ENCODE measurements around the gene PACRG. TPM values are rescaled to one million over a fixed set of nuclear protein-coding genes. Genes with fewer than 3 reads are reported as not detected.

Gene PACRG
- total and polyA plus RNA-seq, 10 of the 15 experiments (the other 5 are each of a cell fraction or from before 2014, with no cell fraction given), result not detected

DNA sequence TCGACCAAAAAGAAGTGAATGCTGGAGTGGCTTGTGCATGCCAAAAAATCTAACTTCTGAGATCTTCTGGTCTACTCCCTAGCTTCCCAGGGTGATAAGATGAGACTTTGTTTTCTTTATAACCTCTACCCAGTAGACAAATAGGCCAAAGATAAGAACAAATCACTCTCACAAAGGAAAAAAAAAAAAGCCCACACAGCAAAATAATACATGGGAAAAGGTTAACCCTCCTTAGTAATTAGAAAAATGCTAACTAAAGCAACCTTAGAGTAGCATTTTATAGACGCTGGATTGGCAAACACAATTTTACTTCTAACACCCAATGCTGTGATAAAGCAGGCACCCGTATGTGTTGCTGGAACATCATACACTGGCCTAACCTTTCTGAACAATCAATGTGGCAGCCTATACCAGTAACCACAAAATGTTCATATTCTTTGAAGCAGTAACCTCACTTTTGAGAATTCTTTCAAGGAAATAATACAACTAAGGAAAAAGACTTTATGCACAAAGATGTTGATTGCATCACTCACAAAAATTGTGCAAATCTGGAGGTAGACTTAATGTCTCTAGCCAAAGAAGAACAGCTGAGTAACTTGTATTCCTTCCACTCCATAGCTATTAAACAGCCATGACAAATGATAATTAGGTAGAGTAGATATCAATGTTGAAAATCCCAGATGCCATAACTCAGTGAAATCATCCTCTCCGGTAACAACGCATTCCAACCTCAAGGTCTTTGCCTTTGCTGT lies 570.5 kb downstream of the PACRG start (continued):
- no peak for TF ChIP-seq ASH2L (IDR thresholded peaks at IDR 0.05; ENCODE audit: borderline replicate concordance, low read depth)
- TF ChIP-seq SPI1 (IDR thresholded peaks at IDR 0.05; ENCODE audit: borderline replicate concordance, insufficient read depth, low read depth, low read length), result no peak
- TF ChIP-seq NR2C2 (IDR thresholded peaks at IDR 0.05; ENCODE audit: borderline replicate concordance, control insufficient read depth, insufficient read length, low read depth), result no peak

DNA sequence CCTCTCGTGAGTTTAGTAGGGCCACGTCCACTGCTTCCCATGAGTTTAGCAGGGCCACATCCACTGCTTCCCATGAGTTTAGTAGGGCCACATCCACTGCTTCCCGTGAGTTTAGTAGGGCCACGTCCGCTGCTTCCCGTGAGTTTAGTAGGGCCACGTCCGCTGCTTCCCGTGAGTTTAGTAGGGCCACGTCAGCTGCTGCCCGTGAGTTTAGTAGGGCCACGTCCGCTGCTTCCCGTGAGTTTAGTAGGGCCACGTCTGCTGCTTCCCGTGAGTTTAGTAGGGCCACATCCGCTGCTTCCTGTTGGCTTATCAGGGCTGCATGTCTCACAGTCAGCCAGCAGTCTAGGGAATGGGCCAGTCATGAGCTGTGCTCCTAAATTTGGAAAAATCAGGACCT lies 573.1 kb downstream of the PACRG start:
- Histone ChIP-seq H3K4me2 (ENCODE audit: control insufficient read depth, insufficient read depth) (no peak overlapping the region), H2AFZ (ENCODE audit: control insufficient read depth, low read depth, low read length) (no peak overlapping the region), H3K27ac (ENCODE audit: control insufficient read depth, insufficient read depth) (no peak overlapping the region), H3K9ac (ENCODE audit: control insufficient read depth, insufficient read depth, low read length) (no peak overlapping the region), H4K20me1 (ENCODE audit: control insufficient read depth, insufficient read depth) (no peaks in the 10 kb centered on the region), H3K79me2 (ENCODE audit: control insufficient read depth, insufficient read depth, low read length) (no peaks in the 10 kb centered on the region), H3K4me1 (ENCODE audit: control insufficient read depth, insufficient read depth, low read length) (no peaks in the 10 kb centered on the region), H3K27me3 (replicated peaks in 1 of 2; ENCODE audit: control insufficient read depth in 2 of 2, insufficient read depth in 2 of 2, low read length in 1 of 2) (no peaks in the 10 kb centered on the region; a peak in 2 of 4 replicates), H3K9me3 (replicated peaks; ENCODE audit: control insufficient read depth, insufficient read depth, low read length) (no peaks in the 10 kb centered on the region), H3K4me3 (no peak overlapping the region), H3K36me3 (ENCODE audit: control insufficient read depth in 2 of 2, insufficient read depth in 2 of 2, low read length in 1 of 2) (no peaks in the 10 kb centered on the region)
- no peak for DNase-seq (ENCODE audit: low read depth, low spot score)
- no TSS peak for BruUV-seq (replicated peaks)
- POLR2A ChIA-PET, result no interaction called here
- no peak for ATAC-seq
- in situ Hi-C loops (cut with MboI), result no loop called here
- FAIRE-seq, result no peak
- RAD21 ChIA-PET (ENCODE audit: unreplicated experiment), result no interaction called here
- SMC1A ChIA-PET (ENCODE audit: uncharacterized antibody, unreplicated experiment), result no interaction called here
- 24% methylated on average over 13 of the region's 17 CpGs for WGBS (ENCODE audit: insufficient coverage, insufficient replicate concordance, low lambda C conversion rate, missing lambda C conversion rate)
- intact Hi-C loops (cut with micrococcal nuclease; ENCODE audit: unreplicated experiment), result no loop called here
- CTCF ChIA-PET, result no interaction called here
- no peak for TF ChIP-seq MYC (IDR thresholded peaks at IDR 0.05; ENCODE audit: insufficient read depth, insufficient read length, insufficient replicate concordance, low read length, severe bottlenecking)
- TF ChIP-seq RUNX3 (IDR thresholded peaks at IDR 0.05; ENCODE audit: low read length), result no peak
- TF ChIP-seq FOXM1 (IDR thresholded peaks at IDR 0.05; ENCODE audit: low read depth, low read length), result no peak
- TF ChIP-seq ZNF622 (IDR thresholded peaks at IDR 0.05), result no peak
- no peak for TF ChIP-seq EP300 (IDR thresholded peaks at IDR 0.05; ENCODE audit: borderline replicate concordance in 1 of 2, control insufficient read depth in 1 of 2, low read depth in 2 of 2, low read length in 2 of 2)
- no peak for TF ChIP-seq ZNF384 (IDR thresholded peaks at IDR 0.05; ENCODE audit: borderline replicate concordance, low read depth, low read length)
- TF ChIP-seq, protein P1, sequence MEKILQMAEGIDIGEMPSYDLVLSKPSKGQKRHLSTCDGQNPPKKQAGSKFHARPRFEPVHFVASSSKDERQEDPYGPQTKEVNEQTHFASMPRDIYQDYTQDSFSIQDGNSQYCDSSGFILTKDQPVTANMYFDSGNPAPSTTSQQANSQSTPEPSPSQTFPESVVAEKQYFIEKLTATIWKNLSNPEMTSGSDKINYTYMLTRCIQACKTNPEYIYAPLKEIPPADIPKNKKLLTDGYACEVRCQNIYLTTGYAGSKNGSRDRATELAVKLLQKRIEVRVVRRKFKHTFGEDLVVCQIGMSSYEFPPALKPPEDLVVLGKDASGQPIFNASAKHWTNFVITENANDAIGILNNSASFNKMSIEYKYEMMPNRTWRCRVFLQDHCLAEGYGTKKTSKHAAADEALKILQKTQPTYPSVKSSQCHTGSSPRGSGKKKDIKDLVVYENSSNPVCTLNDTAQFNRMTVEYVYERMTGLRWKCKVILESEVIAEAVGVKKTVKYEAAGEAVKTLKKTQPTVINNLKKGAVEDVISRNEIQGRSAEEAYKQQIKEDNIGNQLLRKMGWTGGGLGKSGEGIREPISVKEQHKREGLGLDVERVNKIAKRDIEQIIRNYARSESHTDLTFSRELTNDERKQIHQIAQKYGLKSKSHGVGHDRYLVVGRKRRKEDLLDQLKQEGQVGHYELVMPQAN (conservative IDR thresholded peaks at IDR 0.05), result no peak
- TF ChIP-seq, protein P2, sequence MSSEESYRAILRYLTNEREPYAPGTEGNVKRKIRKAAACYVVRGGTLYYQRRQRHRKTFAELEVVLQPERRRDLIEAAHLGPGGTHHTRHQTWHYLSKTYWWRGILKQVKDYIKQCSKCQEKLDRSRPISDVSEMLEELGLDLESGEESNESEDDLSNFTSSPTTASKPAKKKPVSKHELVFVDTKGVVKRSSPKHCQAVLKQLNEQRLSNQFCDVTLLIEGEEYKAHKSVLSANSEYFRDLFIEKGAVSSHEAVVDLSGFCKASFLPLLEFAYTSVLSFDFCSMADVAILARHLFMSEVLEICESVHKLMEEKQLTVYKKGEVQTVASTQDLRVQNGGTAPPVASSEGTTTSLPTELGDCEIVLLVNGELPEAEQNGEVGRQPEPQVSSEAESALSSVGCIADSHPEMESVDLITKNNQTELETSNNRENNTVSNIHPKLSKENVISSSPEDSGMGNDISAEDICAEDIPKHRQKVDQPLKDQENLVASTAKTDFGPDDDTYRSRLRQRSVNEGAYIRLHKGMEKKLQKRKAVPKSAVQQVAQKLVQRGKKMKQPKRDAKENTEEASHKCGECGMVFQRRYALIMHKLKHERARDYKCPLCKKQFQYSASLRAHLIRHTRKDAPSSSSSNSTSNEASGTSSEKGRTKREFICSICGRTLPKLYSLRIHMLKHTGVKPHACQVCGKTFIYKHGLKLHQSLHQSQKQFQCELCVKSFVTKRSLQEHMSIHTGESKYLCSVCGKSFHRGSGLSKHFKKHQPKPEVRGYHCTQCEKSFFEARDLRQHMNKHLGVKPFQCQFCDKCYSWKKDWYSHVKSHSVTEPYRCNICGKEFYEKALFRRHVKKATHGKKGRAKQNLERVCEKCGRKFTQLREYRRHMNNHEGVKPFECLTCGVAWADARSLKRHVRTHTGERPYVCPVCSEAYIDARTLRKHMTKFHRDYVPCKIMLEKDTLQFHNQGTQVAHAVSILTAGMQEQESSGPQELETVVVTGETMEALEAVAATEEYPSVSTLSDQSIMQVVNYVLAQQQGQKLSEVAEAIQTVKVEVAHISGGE (CRISPR knock-in tag; IDR thresholded peaks at IDR 0.05), result no peak
- TF ChIP-seq, protein P3, sequence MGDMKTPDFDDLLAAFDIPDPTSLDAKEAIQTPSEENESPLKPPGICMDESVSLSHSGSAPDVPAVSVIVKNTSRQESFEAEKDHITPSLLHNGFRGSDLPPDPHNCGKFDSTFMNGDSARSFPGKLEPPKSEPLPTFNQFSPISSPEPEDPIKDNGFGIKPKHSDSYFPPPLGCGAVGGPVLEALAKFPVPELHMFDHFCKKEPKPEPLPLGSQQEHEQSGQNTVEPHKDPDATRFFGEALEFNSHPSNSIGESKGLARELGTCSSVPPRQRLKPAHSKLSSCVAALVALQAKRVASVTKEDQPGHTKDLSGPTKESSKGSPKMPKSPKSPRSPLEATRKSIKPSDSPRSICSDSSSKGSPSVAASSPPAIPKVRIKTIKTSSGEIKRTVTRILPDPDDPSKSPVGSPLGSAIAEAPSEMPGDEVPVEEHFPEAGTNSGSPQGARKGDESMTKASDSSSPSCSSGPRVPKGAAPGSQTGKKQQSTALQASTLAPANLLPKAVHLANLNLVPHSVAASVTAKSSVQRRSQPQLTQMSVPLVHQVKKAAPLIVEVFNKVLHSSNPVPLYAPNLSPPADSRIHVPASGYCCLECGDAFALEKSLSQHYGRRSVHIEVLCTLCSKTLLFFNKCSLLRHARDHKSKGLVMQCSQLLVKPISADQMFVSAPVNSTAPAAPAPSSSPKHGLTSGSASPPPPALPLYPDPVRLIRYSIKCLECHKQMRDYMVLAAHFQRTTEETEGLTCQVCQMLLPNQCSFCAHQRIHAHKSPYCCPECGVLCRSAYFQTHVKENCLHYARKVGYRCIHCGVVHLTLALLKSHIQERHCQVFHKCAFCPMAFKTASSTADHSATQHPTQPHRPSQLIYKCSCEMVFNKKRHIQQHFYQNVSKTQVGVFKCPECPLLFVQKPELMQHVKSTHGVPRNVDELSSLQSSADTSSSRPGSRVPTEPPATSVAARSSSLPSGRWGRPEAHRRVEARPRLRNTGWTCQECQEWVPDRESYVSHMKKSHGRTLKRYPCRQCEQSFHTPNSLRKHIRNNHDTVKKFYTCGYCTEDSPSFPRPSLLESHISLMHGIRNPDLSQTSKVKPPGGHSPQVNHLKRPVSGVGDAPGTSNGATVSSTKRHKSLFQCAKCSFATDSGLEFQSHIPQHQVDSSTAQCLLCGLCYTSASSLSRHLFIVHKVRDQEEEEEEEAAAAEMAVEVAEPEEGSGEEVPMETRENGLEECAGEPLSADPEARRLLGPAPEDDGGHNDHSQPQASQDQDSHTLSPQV (IDR thresholded peaks at IDR 0.05), result no peak
